Upper lobe of left lung (tissue), 6 donors: ENCODE measurements around the gene GOLPH3L. TPM values are rescaled to one million over a fixed set of nuclear protein-coding genes. Genes with fewer than 3 reads are reported as not detected.
A peak's percentile ranks its signal among the peaks of the same experiment; 100 is the strongest.

Source experiments
- ATAC-seq, 2 donors: fragments of 200-7000 bp; cut with Tn5 transposase; one replicate each; pipeline ENCODE4 v1.9.1; 2022; ENCODE audit warnings: mild to moderate bottlenecking in 2 of 2, moderate library complexity in 2 of 2; ENCODE audit not compliant: low FRiP score in 2 of 2
- DNase-seq, 2 donors: peaks; one replicate each; pipeline ENCODE4 v3.0.0-alpha.2; 2019 to 2020
- H3K27ac ChIP-seq, 4 donors: fragments of 200-600 bp; sonication (generic); one replicate each; pipeline ENCODE4 v1.5.1; 2016 to 2019
- H3K27me3 ChIP-seq, 4 donors: fragments of 200-600 bp; sonication (generic); one replicate each; pipeline ENCODE4 v1.5.1; 2017 to 2019
- H3K36me3 ChIP-seq, 4 donors: fragments of 200-600 bp; sonication (generic); one replicate each; pipeline ENCODE4 v1.5.1; 2016 to 2019
- H3K4me1 ChIP-seq, 4 donors: fragments of 200-600 bp; sonication (generic); one replicate each; pipeline ENCODE4 v1.5.1; 2018 to 2019
- H3K4me3 ChIP-seq, 4 donors: fragments of 200-600 bp; sonication (generic); one replicate each; pipeline ENCODE4 v1.5.1; 2017 to 2019; ENCODE audit warnings: mild to moderate bottlenecking in 2 of 4, moderate library complexity in 1 of 4
- H3K9me3 ChIP-seq, 4 donors: fragments of 200-600 bp; sonication (generic); one replicate each; pipeline ENCODE4 v1.5.1; 2018 to 2019
- CTCF ChIP-seq, 6 experiments: fragments of 450-650 bp in 4 of 6; fragments of 200-600 bp in 2 of 6; sonication (generic) in 2 of 6; IDR thresholded peaks; one replicate each; pipeline ENCODE4 v1.5.1; 2016 to 2019; ENCODE audit warnings: antibody characterized with exemption in 6 of 6
- EP300 ChIP-seq, 4 donors: sonication (generic); formaldehyde crosslinking; IDR thresholded peaks; one replicate each; pipeline ENCODE4 v1.5.1; 2017; ENCODE audit warnings: antibody characterized with exemption in 4 of 4, control low read depth in 2 of 4
- POLR2A ChIP-seq, 4 donors: fragments of 450-650 bp; IDR thresholded peaks; one replicate each; pipeline ENCODE4 v1.5.1; 2016 to 2017; ENCODE audit warnings: antibody characterized with exemption in 4 of 4, mild to moderate bottlenecking in 2 of 4
- POLR2AphosphoS5 ChIP-seq, 2 donors: sonication (generic); formaldehyde crosslinking; IDR thresholded peaks; one replicate each; pipeline ENCODE4 v1.5.1; 2017; ENCODE audit warnings: antibody characterized with exemption in 2 of 2
- WGBS, 2 donors: methylation state at CpG; one replicate each; pipeline ENCODE4 v1.1.5; 2017 to 2018; 5-methylcytosine and 5-hydroxymethylcytosine counted together
- total RNA-seq, 6 donors: library from RNA; depleted of rRNA in 4 of 6; stranded (reverse); fragments of >200 nt in 4 of 6; gene quantifications; one replicate each; pipeline versions ENCODE4 v1.1.0 to v1.2.1, GENCODE V29; 2016 to 2021
- donor health status: DM: no; HTN: no; CAD: no; lungs with moderate emphysema.
- donor health status: DM: no; HTN: yes; CAD: no; lungs with severe emphysema.

GOLPH3L gene
- total RNA-seq: 10 to 100 TPM in 5 of 6 donors, 1 to 10 TPM in 1; 7.9 to 40.6 (median 23.8) TPM

- H3K4me3 ChIP-seq: peak within 1 kb of the TSS; percentile 32 to 82 (median 68)
- ATAC-seq: peak; percentile 100
- no peaks in the 10 kb centered on the region for H3K27me3 ChIP-seq
- peaks cover 4 to 24% (median 8%) of the 10 kb centered on the region in 4 donors for H3K36me3 ChIP-seq
- peak in 1 of 2 donors; percentile 98 for DNase-seq
- peaks cover 8 to 28% (median 17%) of the 10 kb centered on the region in 4 donors for H3K4me1 ChIP-seq
- no peak for TF ChIP-seq EP300 (IDR thresholded peaks at IDR 0.05)
- TF ChIP-seq POLR2AphosphoS5 (IDR thresholded peaks at IDR 0.05): peak; percentile 68 to 72
- peak in 1 of 4 donors; percentile 78 for TF ChIP-seq POLR2A (IDR thresholded peaks at IDR 0.05)
- peak in 2 of 6 experiments; percentile 15 to 22 for TF ChIP-seq CTCF (IDR thresholded peaks at IDR 0.05)
- 1 to 2% methylated on average over 14 to 18 of the region's 18 CpGs for WGBS, 2 donors
- H3K9me3 ChIP-seq: no peaks in the 10 kb centered on the region
- H3K27ac ChIP-seq: peak within 1 kb of the TSS; percentile 18 to 74 (median 54)
Observed at GRCh38 chr1:150696995-150697927, at the start of gene GOLPH3L. Gene GOLPH3L, minus strand, starts transcription at chr1:150697154. Its CDS starts 2,316 bp downstream, at chr1:150694838.

GRCh38 chr1:150730130-150730721, 33.3 kb upstream of the GOLPH3L start:
- H3K27ac ChIP-seq: no peak overlapping the region
- no peaks in the 10 kb centered on the region for H3K4me1 ChIP-seq
- H3K36me3 ChIP-seq: peaks cover 0 to 11% (median 5%) of the 10 kb centered on the region in 4 donors
- no peaks in the 10 kb centered on the region for H3K27me3 ChIP-seq
- WGBS, 2 donors: 84 to 85% methylated on average over 3 of the region's 3 CpGs
- no peak for TF ChIP-seq POLR2AphosphoS5 (IDR thresholded peaks at IDR 0.05)
- no peak for TF ChIP-seq EP300 (IDR thresholded peaks at IDR 0.05)
- TF ChIP-seq CTCF (IDR thresholded peaks at IDR 0.05): no peak
- TF ChIP-seq POLR2A (IDR thresholded peaks at IDR 0.05): no peak
- ATAC-seq: no peak
- no peaks in the 10 kb centered on the region for H3K9me3 ChIP-seq
- H3K4me3 ChIP-seq: no peak overlapping the region
- no peak for DNase-seq

- Histone ChIP-seq H3K36me3 (no peaks in the 10 kb centered on the region), H3K9me3 (no peaks in the 10 kb centered on the region), H3K27me3 (no peaks in the 10 kb centered on the region), H3K4me1 (no peaks in the 10 kb centered on the region), H3K27ac (no peak overlapping the region), H3K4me3 (no peak overlapping the region)
- TF ChIP-seq CTCF (IDR thresholded peaks at IDR 0.05) (no peak), POLR2AphosphoS5 (IDR thresholded peaks at IDR 0.05) (no peak), EP300 (IDR thresholded peaks at IDR 0.05) (no peak), POLR2A (IDR thresholded peaks at IDR 0.05) (no peak)
- no peak for ATAC-seq
- no peak for DNase-seq
- WGBS, 2 donors: 56 to 69% methylated on average over 2 of the region's 2 CpGs
Observed at GRCh38 chr1:150724336-150724735, 27.4 kb upstream of the GOLPH3L start.

GRCh38 chr1:150720703-150721102, 23.7 kb upstream of the GOLPH3L start, which contains the start of gene HORMAD1:
Gene HORMAD1, minus strand, starts transcription at chr1:150720895. Its CDS starts 1,390 bp downstream, at chr1:150719505.
- TF ChIP-seq EP300 (IDR thresholded peaks at IDR 0.05) (no peak), POLR2AphosphoS5 (IDR thresholded peaks at IDR 0.05) (no peak), POLR2A (IDR thresholded peaks at IDR 0.05) (no peak), CTCF (IDR thresholded peaks at IDR 0.05) (no peak)
- Histone ChIP-seq H3K27me3 (no peaks in the 10 kb centered on the region), H3K4me1 (no peaks in the 10 kb centered on the region), H3K36me3 (no peaks in the 10 kb centered on the region), H3K27ac (no peak within 1 kb of the TSS), H3K9me3 (no peaks in the 10 kb centered on the region), H3K4me3 (no peak within 1 kb of the TSS)
- 96 to 97% methylated on average over 24 of the region's 24 CpGs for WGBS, 2 donors
- DNase-seq (peak in 1 of 2 donors; percentile 65), ATAC-seq (no peak)
